Measurements from ENCODE around the gene YAP1. TPM values are rescaled to one million over a fixed set of nuclear protein-coding genes. Genes with fewer than 3 reads are reported as not detected.

YAP1 gene
- total RNA-seq, 4 donors from 2014 or later: 122 to 202 (median 170) TPM

DNA sequence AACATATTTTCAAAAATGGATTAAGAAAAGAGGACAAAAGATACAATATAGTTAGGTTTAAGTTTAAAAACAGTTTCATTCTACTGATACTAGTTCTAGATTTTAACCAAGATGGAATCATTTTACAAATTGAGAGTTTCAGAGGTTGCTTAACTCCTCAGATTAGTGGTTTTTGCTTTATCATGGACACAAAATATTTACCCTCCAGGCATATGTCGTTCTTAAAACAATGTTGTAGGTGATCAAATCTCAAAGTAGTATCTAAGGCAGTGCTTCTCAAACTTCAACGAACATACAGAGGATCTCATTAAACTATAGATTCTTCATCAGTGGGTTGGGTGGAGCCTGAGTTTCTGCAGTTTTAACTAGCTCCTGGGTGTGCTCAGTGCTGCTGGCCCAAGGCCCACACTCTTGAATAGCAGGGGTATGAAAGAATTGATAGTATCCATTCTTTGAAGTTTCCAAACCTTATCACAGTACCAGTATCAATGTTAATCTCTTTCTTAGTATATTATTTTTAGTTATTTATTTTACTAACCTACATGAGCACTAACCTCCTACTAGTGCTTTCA is 48.0 kb downstream of the YAP1 start:
- TF ChIP-seq, protein P1, sequence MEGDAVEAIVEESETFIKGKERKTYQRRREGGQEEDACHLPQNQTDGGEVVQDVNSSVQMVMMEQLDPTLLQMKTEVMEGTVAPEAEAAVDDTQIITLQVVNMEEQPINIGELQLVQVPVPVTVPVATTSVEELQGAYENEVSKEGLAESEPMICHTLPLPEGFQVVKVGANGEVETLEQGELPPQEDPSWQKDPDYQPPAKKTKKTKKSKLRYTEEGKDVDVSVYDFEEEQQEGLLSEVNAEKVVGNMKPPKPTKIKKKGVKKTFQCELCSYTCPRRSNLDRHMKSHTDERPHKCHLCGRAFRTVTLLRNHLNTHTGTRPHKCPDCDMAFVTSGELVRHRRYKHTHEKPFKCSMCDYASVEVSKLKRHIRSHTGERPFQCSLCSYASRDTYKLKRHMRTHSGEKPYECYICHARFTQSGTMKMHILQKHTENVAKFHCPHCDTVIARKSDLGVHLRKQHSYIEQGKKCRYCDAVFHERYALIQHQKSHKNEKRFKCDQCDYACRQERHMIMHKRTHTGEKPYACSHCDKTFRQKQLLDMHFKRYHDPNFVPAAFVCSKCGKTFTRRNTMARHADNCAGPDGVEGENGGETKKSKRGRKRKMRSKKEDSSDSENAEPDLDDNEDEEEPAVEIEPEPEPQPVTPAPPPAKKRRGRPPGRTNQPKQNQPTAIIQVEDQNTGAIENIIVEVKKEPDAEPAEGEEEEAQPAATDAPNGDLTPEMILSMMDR (IDR thresholded peaks at IDR 0.05; ENCODE audit: low read depth): no peak

DNA sequence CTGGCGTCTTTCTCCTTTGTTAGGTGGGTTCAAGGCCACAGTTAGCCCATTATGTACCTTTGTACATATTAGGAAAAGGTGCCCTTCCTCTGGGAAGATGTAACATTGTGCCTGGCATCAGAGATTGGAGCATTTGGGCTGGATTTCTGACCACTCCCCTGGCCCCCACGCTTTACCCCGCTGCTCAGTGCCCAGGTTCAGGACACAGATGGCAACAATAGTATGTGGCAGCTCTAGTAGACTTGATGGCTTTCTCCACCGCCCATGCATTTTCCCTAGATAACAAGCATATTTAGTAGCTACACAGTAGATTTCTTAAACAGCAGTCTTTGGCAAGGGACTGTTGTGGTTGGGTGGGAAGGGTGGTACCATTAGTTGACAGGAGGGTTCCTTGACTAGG is 53.1 kb downstream of the YAP1 start:
- TF ChIP-seq, protein P1 (IDR thresholded peaks at IDR 0.05; ENCODE audit: low read depth): no peak

DNA sequence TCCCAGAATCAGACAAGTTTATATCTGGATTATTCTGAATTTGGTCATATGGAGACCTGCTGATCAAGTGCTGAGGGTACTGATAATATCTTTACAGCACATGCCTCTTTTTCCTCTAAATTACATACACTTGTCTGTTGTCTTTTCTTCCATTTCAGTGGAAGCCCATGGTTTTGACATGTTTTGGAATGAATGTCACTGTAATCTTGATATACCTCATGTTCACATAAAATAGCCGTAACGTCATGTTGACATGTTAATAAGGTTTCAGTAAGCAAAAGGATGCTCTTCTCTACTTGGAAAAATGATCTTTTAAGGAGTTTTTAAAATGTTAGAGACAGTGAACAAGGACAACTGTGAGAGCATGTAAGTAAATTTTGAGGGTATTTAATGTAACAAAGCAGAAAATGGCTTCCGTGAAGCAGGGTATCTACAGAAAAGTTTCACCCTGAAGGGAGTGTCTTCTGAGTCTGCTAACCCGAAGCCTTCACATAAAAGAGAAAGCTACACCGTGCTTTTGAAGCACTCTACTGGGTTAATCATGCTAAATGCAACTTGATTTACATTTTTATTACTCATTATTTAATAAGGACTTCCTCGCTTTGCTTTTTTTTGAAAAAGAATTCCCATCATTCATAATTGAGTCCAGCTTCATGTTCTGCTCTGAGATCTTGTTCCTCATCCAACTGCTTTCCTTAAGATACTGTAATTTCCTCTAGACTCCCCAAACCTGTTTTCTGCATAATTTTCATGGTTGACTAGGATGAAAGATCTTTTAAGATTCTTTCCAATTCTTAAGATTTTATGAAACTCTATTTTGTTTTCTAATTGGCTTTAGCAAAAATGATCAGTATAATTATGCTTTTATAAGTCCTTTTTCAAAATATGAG is 56.2 kb downstream of the YAP1 start:
- TF ChIP-seq, protein P1 (IDR thresholded peaks at IDR 0.05; ENCODE audit: low read depth): no peak

DNA sequence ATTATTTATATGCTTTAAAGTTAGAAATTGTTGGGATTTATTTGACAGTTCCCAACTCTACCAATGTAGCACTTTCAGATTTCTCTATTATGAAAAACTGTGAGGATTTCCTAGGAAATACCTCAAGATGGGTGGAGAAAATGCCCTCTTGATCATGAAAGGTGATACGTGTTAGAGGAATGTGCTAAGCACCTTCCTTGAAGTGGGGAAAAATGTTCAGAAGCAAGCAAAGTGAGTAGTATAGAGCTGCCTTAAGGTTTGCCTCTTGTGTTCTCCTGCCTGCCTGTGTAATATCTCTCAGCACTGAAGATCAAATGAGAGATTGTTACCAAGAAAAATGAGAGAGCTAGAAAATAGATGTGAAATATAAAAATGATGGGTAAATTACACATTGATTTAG is 58.2 kb downstream of the YAP1 start:
- TF ChIP-seq, protein P1 (IDR thresholded peaks at IDR 0.05; ENCODE audit: low read depth): no peak

DNA sequence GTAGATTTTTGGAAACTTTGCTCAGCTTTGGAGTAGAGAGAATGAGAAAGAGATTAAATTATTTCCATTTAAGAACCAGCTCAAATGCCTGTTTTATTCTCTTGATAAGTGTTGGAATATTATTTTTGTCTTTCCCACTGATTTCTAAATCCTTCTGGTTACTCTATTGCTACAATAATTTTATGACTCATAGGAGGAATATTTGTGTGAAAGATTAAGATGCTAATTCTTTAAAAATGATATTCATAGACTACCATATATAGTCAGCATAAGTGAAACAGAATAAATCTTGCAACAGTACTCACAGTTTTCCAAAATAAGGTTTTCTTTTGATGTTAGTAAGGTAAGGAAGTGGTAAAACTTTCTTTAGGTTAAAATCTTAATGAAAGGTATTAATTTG is 60.9 kb downstream of the YAP1 start:
- TF ChIP-seq, protein P1 (IDR thresholded peaks at IDR 0.05; ENCODE audit: low read depth): no peak

DNA sequence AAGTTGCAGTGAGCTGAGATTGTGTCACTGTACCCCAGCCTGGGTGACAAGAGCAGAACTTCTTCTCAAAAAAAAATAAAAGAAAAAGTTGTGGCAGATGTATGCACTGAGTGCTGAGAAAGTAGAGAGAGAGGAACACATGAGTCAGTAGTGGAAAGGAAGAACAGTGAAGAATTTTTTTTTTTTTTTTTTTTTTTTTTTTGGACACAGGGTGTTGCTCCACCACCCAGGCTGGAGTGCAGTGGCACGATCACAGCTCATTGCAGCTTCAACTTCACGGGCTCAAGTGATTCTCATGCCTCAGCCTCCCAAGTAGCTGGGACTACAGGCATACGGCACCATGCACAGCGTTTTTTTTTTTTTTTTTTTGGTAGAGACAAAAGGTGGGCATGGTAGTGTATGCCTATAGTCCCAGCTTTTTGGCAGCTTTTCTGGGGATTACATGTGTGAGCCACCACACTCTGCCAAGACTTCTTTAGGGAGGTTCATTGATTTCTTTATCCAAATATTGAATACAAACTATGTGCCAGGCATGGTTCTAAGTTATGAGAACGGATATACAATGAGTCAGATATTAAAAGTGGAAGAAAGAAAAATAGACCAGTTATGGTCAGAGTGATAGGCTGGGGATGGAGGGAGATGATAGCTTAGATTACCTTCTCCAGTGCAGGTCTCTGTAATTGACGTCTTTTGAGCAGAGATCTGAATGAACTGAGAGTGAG is 62.0 kb downstream of the YAP1 start:
- TF ChIP-seq, protein P1 (IDR thresholded peaks at IDR 0.05; ENCODE audit: low read depth): no peak

DNA sequence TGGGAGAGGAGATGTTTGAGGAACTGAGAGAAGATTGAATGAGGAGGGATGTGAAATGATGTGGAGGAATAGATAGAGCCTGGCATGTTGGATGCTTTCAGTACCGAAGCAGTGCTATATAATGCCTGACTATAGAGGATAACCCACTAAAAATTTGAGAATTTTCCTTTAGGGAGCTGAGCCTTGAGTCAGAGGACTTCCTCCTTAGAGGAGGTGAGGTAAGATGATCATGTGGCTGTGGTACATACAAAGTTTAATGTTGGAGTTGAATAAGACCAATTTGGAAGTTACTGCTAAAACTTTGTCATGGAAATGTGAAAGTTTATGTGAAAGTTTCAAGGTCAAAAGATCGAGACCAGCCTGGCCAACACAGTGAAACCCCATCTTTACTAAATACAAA is 66.9 kb downstream of the YAP1 start:
- TF ChIP-seq, protein P1 (IDR thresholded peaks at IDR 0.05; ENCODE audit: low read depth): no peak

All from subcutaneous adipose tissue (tissue), 4 donors.